ENCODE data around the gene FREY1. TPM values are rescaled to one million over a fixed set of nuclear protein-coding genes. Genes with fewer than 3 reads are reported as not detected.

Gene FREY1
- total RNA-seq, 1 donor from 2014 or later: not detected

DNA sequence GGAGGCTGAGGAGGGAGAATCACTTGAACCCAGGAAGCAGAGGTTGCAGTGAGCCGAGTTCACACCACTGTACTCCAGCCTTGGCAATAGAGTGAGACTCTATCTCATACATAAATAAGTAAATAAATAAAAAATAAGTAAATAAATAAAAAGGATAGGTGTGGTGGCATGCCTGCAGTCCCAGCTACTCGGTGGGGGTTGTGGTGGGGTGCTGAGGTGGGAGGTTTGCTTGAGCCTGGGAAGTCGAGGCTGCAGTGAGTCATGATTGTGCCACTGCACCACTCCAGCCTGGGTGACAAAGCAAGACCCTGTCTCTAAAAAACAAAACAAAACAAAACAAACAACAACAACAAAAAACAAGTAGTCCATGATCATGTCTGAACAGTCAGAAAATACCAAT lies 18.5 kb upstream of the FREY1 start:
- H3K27me3 ChIP-seq: peaks cover 13% of the 10 kb centered on the region

DNA sequence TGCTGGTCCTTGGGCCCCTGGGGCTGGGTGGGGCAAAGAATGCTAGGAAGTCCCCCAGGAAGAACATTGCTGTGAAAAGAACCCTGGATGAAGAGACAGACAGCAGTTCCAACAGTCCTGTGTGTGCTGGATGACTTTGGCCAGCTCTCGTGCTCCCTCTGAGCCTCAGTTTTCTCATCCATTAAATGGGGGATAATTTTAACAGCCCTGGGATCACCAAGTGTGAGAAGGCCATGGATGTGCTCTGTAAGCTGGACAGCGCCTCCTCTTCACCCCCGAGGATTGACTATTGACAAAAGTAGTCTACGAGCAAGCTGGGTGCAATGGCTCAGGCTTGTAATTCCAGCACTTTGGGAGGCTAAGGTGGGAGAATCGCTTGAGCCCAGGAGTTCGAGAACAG lies 17.9 kb upstream of the FREY1 start:
- DNase-seq (ENCODE audit: extremely low spot score in 2 of 2): no peak
- H3K9me3 ChIP-seq: no peaks in the 10 kb centered on the region
- no peak for TF ChIP-seq POLR2A (IDR thresholded peaks at IDR 0.05)
- no peak for TF ChIP-seq POLR2AphosphoS5 (IDR thresholded peaks at IDR 0.05; ENCODE audit: insufficient read depth in 1 of 2, low read depth in 1 of 2)
- no peak for TF ChIP-seq CTCF (IDR thresholded peaks at IDR 0.05)
- H3K36me3 ChIP-seq: no peaks in the 10 kb centered on the region
- intact Hi-C loops (cut with DNase I): no loop called here
- H3K4me1 ChIP-seq: peaks cover 27% of the 10 kb centered on the region
- H3K27ac ChIP-seq: no peak overlapping the region
- H3K27me3 ChIP-seq: peaks cover 13% of the 10 kb centered on the region
- H3K4me3 ChIP-seq: no peak overlapping the region

More for the DNA sequence above, 18.5 kb upstream of the FREY1 start:
- intact Hi-C loops (cut with DNase I): no loop called here
- no peak for TF ChIP-seq POLR2AphosphoS5 (IDR thresholded peaks at IDR 0.05; ENCODE audit: insufficient read depth in 1 of 2, low read depth in 1 of 2)
- no peak for TF ChIP-seq POLR2A (IDR thresholded peaks at IDR 0.05)
- no peak for TF ChIP-seq CTCF (IDR thresholded peaks at IDR 0.05)
- peaks cover 33% of the 10 kb centered on the region for H3K4me1 ChIP-seq
- no peak for DNase-seq (ENCODE audit: extremely low spot score in 2 of 2)
- no peak overlapping the region for H3K4me3 ChIP-seq
- H3K27ac ChIP-seq: no peak overlapping the region
- H3K36me3 ChIP-seq: no peaks in the 10 kb centered on the region
- no peaks in the 10 kb centered on the region for H3K9me3 ChIP-seq

DNA sequence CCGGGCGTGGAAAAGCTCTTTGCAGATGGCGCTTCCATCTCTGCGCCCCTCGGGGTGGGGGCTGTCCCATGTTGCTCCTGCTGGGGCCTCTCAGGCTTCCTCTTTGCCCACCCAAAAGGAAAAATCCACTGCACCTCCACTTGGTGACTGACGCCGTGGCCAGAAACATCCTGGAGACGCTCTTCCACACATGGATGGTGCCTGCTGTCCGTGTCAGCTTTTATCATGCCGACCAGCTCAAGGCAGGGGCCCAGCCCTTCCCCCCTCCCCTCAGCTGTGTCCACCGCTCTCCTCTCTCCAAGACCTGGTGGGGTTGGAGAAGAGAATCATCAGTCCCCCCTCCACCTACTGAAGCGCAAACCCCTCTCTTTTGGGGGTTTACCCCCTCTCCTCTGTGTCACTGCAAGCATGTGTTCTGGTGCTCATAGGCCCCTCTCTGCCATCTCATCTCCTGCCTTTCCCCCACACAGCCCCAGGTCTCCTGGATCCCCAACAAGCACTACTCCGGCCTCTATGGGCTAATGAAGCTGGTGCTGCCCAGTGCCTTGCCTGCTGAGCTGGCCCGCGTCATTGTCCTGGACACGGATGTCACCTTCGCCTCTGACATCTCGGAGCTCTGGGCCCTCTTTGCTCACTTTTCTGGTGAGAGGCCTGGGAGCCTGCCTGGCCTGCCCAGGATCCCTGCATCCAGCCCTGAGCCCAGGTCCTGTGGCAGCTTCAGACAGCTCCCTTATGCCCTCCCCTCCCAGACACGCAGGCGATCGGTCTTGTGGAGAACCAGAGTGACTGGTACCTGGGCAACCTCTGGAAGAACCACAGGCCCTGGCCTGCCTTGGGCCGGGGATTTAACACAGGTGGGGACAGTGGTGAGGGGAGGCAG lies 17.2 kb upstream of the FREY1 start:
- Histone ChIP-seq H3K4me3 (no peak overlapping the region), H3K9me3 (no peaks in the 10 kb centered on the region), H3K27me3 (peaks cover 13% of the 10 kb centered on the region), H3K4me1 (peaks cover 22% of the 10 kb centered on the region), H3K36me3 (no peaks in the 10 kb centered on the region), H3K27ac (no peak overlapping the region)
- no peak for TF ChIP-seq POLR2A (IDR thresholded peaks at IDR 0.05)
- intact Hi-C loops (cut with DNase I): no loop called here
- DNase-seq (ENCODE audit: extremely low spot score in 2 of 2): no peak

GRCh38 chr11:45922425-45923082 lies 15.5 kb upstream of the FREY1 start, which contains the start of gene LARGE2:
Gene LARGE2, plus strand, starts transcription at chr11:45922656. Its CDS starts 227 bp downstream, at chr11:45922883.
- Histone ChIP-seq H3K9me3 (no peaks in the 10 kb centered on the region), H3K4me3 (peak within 1 kb of the TSS; percentile 38 to 45), H3K27ac (no peak within 1 kb of the TSS), H3K27me3 (peaks cover 13% of the 10 kb centered on the region), H3K4me1 (peaks cover 18% of the 10 kb centered on the region), H3K36me3 (no peaks in the 10 kb centered on the region)
- intact Hi-C loops (cut with DNase I): no loop called here
- no peak for TF ChIP-seq POLR2A (IDR thresholded peaks at IDR 0.05)
- TF ChIP-seq CTCF (IDR thresholded peaks at IDR 0.05): no peak
- TF ChIP-seq POLR2AphosphoS5 (IDR thresholded peaks at IDR 0.05; ENCODE audit: insufficient read depth in 1 of 2, low read depth in 1 of 2): no peak
- DNase-seq (ENCODE audit: extremely low spot score in 2 of 2): no peak

DNA sequence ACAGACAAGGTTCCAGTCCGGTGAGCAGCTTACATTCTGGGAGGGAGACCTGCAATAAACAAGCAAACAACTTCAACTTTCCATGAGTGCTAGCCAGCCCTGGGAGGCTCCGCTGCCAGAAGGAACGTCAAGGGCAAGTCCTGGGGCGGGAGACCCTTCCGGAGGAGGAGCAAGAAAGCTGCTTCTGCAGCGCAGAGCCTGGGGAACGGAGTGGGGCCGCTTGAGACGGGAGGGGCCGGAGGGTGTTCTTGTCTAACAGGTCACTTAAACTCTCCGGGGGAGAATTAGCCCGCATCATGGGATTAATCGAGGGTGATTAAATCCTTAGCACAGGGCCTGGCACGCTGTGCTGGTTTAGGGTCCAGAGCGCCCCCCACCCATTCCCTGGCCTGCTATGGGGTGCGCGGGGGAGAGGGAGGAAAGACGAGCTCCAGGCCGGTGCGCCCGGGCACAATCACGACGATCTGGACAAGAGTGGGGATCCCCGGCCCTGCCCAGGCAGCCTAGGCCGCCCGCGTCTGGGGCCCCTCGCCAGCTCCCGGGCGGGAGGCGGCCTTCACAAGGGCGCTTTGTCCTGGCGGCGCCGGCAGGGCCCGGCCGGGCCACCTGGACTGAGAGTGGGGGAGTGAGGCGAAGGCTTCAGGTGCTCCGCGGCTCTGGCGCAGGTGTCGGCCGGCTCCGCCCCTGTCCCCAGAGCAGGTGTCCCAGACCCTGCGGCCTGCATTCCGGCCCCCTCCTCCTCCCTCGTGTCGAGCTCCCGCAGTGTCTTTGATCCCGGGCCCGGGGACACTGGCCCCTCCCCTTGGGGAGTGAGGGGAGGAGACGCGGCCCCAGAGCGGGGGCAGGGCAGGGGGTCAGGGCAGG lies 14.7 kb upstream of the FREY1 start:
- H3K4me1 ChIP-seq: peaks cover 25% of the 10 kb centered on the region
- H3K4me3 ChIP-seq: peak overlapping the region; percentile 38 to 45
- peak in 1 of 2 donors; percentile 15 for TF ChIP-seq POLR2AphosphoS5 (IDR thresholded peaks at IDR 0.05; ENCODE audit: insufficient read depth in 1 of 2, low read depth in 1 of 2)
- TF ChIP-seq POLR2A (IDR thresholded peaks at IDR 0.05): no peak
- no peak for TF ChIP-seq CTCF (IDR thresholded peaks at IDR 0.05)
- peaks cover 13% of the 10 kb centered on the region for H3K27me3 ChIP-seq
- no peaks in the 10 kb centered on the region for H3K36me3 ChIP-seq
- H3K9me3 ChIP-seq: no peaks in the 10 kb centered on the region
- no peak for DNase-seq (ENCODE audit: extremely low spot score in 2 of 2)
- intact Hi-C loops (cut with DNase I): no loop called here
- no peak overlapping the region for H3K27ac ChIP-seq
